Measurements from ENCODE around the gene NPFFR2. TPM values are rescaled to one million over a fixed set of nuclear protein-coding genes. Genes with fewer than 3 reads are reported as not detected.

The NPFFR2 gene
- total and polyA plus RNA-seq, 2 of the 13 experiments (the other 11 are each of a cell fraction or from before 2014, with no cell fraction given), result not detected

GRCh38 chr4:72094059-72094797 is 62.4 kb downstream of the NPFFR2 start:
- no peak overlapping the region for H3K4me2 ChIP-seq (ENCODE audit: low read depth, low read length)
- H3K4me1 ChIP-seq (ENCODE audit: insufficient read depth, low read length), result no peaks in the 10 kb centered on the region
- in situ Hi-C loops (cut with HindIII; ENCODE audit: extremely low pct_ligation_motif_present, low pct_unique_long_range_greater_than_20kb) (no loop called here), intact Hi-C loops (cut with micrococcal nuclease; ENCODE audit: unreplicated experiment) (no loop called here)
- POLR2A ChIA-PET, result no interaction called here
- H3K4me3 ChIP-seq (replicated peaks in 1 of 3; ENCODE audit: insufficient read depth in 1 of 3, low read depth in 2 of 3, low read length in 3 of 3), result no peak overlapping the region
- FAIRE-seq (no peak), DNase-seq (ENCODE audit: low spot score) (no peak), ATAC-seq (no peak)
- H4K20me1 ChIP-seq (ENCODE audit: insufficient read depth, low read length), result no peaks in the 10 kb centered on the region
- WGBS (ENCODE audit: low lambda C conversion rate), result 28% methylated on average over 4 of the region's 5 CpGs
- no peaks in the 10 kb centered on the region for H3K79me2 ChIP-seq (ENCODE audit: insufficient read depth, low read length)
- H3K36me3 ChIP-seq (replicated peaks in 1 of 2; ENCODE audit: control insufficient read depth in 1 of 2, insufficient read depth in 2 of 2, low read length in 2 of 2), result no peaks in the 10 kb centered on the region
- H3K27ac ChIP-seq (ENCODE audit: extremely low read length, insufficient read depth, low read length), result no peak overlapping the region
- no peak overlapping the region for H3K9ac ChIP-seq (ENCODE audit: insufficient read depth, low read depth, low read length)
- CTCF ChIA-PET (ENCODE audit: low intra/inter-chr PET ratio, low total read pairs), result no interaction called here
- H3K27me3 ChIP-seq (ENCODE audit: control insufficient read depth in 1 of 2, insufficient read depth in 2 of 2, low read length in 2 of 2), result no peaks in the 10 kb centered on the region
- TF ChIP-seq ZMAT3 (CRISPR knock-in tag; conservative IDR thresholded peaks at IDR 0.05) (no peak), ZNF407 (CRISPR knock-in tag; IDR thresholded peaks at IDR 0.05; ENCODE audit: not compliant biosample characterization) (no peak), ZNF773 (CRISPR knock-in tag; IDR thresholded peaks at IDR 0.05; ENCODE audit: borderline replicate concordance) (no peak), MLX (CRISPR knock-in tag; IDR thresholded peaks at IDR 0.05) (no peak)
- no TSS peak for BruUV-seq (replicated peaks)
- H2AFZ ChIP-seq (ENCODE audit: low read length), result no peak overlapping the region
- H3K9me3 ChIP-seq (ENCODE audit: low read length), result peaks cover 6% of the 10 kb centered on the region
